GM19328 (cell line): ENCODE measurements around the gene DCBLD1.

Experiments used
- ATAC-seq: cut with Tn5 transposase; IDR thresholded peaks from one replicate; pipeline ENCODE4 v1.9.1; 2021; ENCODE audit warnings: mild to moderate bottlenecking, moderate library complexity; ENCODE audit not compliant: unreplicated experiment

The DCBLD1 gene

GRCh38 chr6:117469791-117470190 lies 12.7 kb upstream of the DCBLD1 start:
- ATAC-seq = no peak

GRCh38 chr6:117472667-117473066 lies 9.8 kb upstream of the DCBLD1 start:
- ATAC-seq = no peak

GRCh38 chr6:117473401-117473800 lies 9.1 kb upstream of the DCBLD1 start:
- no peak for ATAC-seq

GRCh38 chr6:117477988-117478852 lies 4.3 kb upstream of the DCBLD1 start:
- ATAC-seq = no peak

- ATAC-seq = no peak
Observed at GRCh38 chr6:117478853-117479231, 3.6 kb upstream of the DCBLD1 start.

- no peak for ATAC-seq
Observed at GRCh38 chr6:117480651-117481050, 1.8 kb upstream of the DCBLD1 start.

GRCh38 chr6:117481278-117481925 lies 1.1 kb upstream of the DCBLD1 start:
- no peak for ATAC-seq

- no peak for ATAC-seq
Observed at GRCh38 chr6:117481926-117482239, 591 bp upstream of the DCBLD1 start.

GRCh38 chr6:117483004-117483644 lies 650 bp downstream of the DCBLD1 start:
- peak; percentile 3 for ATAC-seq

- ATAC-seq = no peak
Observed at GRCh38 chr6:117483645-117484016, 1.2 kb downstream of the DCBLD1 start.

- ATAC-seq = no peak
Observed at GRCh38 chr6:117484052-117484646, 1.7 kb downstream of the DCBLD1 start.

GRCh38 chr6:117485433-117485832 lies 3.0 kb downstream of the DCBLD1 start:
- no peak for ATAC-seq

- no peak for ATAC-seq
Observed at GRCh38 chr6:117487821-117488220, 5.3 kb downstream of the DCBLD1 start.

- ATAC-seq = no peak
Observed at GRCh38 chr6:117489003-117489402, 6.5 kb downstream of the DCBLD1 start.

GRCh38 chr6:117491916-117492315 lies 9.4 kb downstream of the DCBLD1 start:
- no peak for ATAC-seq

- no peak for ATAC-seq
Observed at GRCh38 chr6:117493470-117493869, 11.0 kb downstream of the DCBLD1 start.

GRCh38 chr6:117494283-117494682 lies 11.8 kb downstream of the DCBLD1 start:
- no peak for ATAC-seq

GRCh38 chr6:117494694-117495318 lies 12.3 kb downstream of the DCBLD1 start:
- ATAC-seq = no peak

GRCh38 chr6:117495425-117495824 lies 13.0 kb downstream of the DCBLD1 start:
- ATAC-seq = no peak

- no peak for ATAC-seq
Observed at GRCh38 chr6:117495869-117496268, 13.4 kb downstream of the DCBLD1 start.

- no peak for ATAC-seq
Observed at GRCh38 chr6:117496383-117496990, 14.0 kb downstream of the DCBLD1 start.
